GM23338 (cell line): Measurements from ENCODE around the gene TIMM21. TPM values are rescaled to one million over a fixed set of nuclear protein-coding genes. Genes with fewer than 3 reads are reported as not detected.

Source experiments
- ATAC-seq: fragments of 200-7000 bp; cut with Tn5 transposase; 3 replicates; pipeline ENCODE4 v1.9.1; 2020
- DNase-seq: peaks from one replicate; pipeline ENCODE4 v3.0.0-alpha.2; 2015; ENCODE audit warnings: low spot score
- H2AFZ ChIP-seq: fragments of 200-600 bp; sonication (generic); 2 replicates; pipeline ENCODE4 v1.8.0; 2016; ENCODE audit warnings: antibody characterized with exemption, mild to moderate bottlenecking, moderate library complexity
- H3F3A ChIP-seq: fragments of 200-600 bp; sonication (generic); replicated peaks from 2 replicates; pipeline ENCODE4 v1.8.0; 2017; ENCODE audit warnings: antibody characterized with exemption, mixed run types, low read depth
- H3K27ac ChIP-seq: fragments of 200-600 bp; sonication (generic); 2 replicates; pipeline ENCODE4 v1.6.1; 2016; ENCODE audit warnings: low read depth
- H3K27me3 ChIP-seq: fragments of 200-600 bp; sonication (generic); 2 replicates; pipeline ENCODE4 v1.8.0; 2016; ENCODE audit warnings: mild to moderate bottlenecking, mixed run types, moderate library complexity; ENCODE audit not compliant: insufficient read depth
- H3K36me3 ChIP-seq: fragments of 200-600 bp; sonication (generic); 2 replicates; pipeline ENCODE4 v1.8.0; 2016; ENCODE audit warnings: mild to moderate bottlenecking; ENCODE audit not compliant: insufficient read depth
- H3K4me1 ChIP-seq: fragments of 200-600 bp; sonication (generic); 2 replicates; pipeline ENCODE4 v1.8.0; 2016; ENCODE audit warnings: mild to moderate bottlenecking, moderate library complexity; ENCODE audit not compliant: insufficient read depth
- H3K4me2 ChIP-seq: fragments of 200-600 bp; sonication (generic); 2 replicates; pipeline ENCODE4 v1.7.1; 2017; ENCODE audit warnings: mixed run types
- H3K4me3 ChIP-seq: fragments of 200-600 bp; sonication (generic); 2 replicates; pipeline ENCODE4 v1.6.1; 2016; ENCODE audit warnings: mixed run types
- H3K79me2 ChIP-seq: fragments of 200-600 bp; sonication (generic); replicated peaks from 2 replicates; pipeline ENCODE4 v1.8.0; 2017; ENCODE audit warnings: mild to moderate bottlenecking; ENCODE audit not compliant: insufficient read depth
- H3K9me2 ChIP-seq: fragments of 200-600 bp; sonication (generic); 2 replicates; pipeline ENCODE4 v1.8.0; 2017; ENCODE audit not compliant: insufficient read depth
- H4K20me1 ChIP-seq: fragments of 200-600 bp; sonication (generic); replicated peaks from 2 replicates; pipeline ENCODE4 v1.8.0; 2017; ENCODE audit warnings: mild to moderate bottlenecking; ENCODE audit not compliant: insufficient read depth
- H3K27ac Mint-ChIP-seq: 2 replicates; pipeline ENCODE4 v1.8.0; 2020; ENCODE audit warnings: inconsistent platforms, mild to moderate bottlenecking, moderate library complexity, mixed read lengths
- H3K27me3 Mint-ChIP-seq: 3 replicates; pipeline ENCODE4 v1.8.0; 2022; ENCODE audit warnings: low read depth, mild to moderate bottlenecking, moderate library complexity, mixed read lengths, inconsistent platforms; ENCODE audit not compliant: insufficient read depth, poor library complexity
- H3K36me3 Mint-ChIP-seq: 3 replicates; pipeline ENCODE4 v1.8.0; 2021; ENCODE audit warnings: low read depth, mild to moderate bottlenecking, inconsistent platforms, moderate library complexity, mixed read lengths
- H3K4me1 Mint-ChIP-seq: 3 replicates; pipeline ENCODE4 v1.8.0; 2020; ENCODE audit warnings: mild to moderate bottlenecking, inconsistent platforms, mixed read lengths
- H3K4me3 Mint-ChIP-seq: 3 replicates; pipeline ENCODE4 v1.8.0; 2021; ENCODE audit warnings: moderate library complexity, mild to moderate bottlenecking, inconsistent platforms, mixed read lengths
- H3K9me3 Mint-ChIP-seq: 3 replicates; pipeline ENCODE4 v1.8.0; 2020; ENCODE audit warnings: moderate library complexity, mild to moderate bottlenecking, inconsistent platforms, mixed read lengths
- CREB1 ChIP-seq: fragments of 250-450 bp; sonication (Bioruptor Pico); IDR thresholded peaks from 2 replicates; pipeline ENCODE4 v1.5.0; 2020; ENCODE audit warnings: low read depth, mild to moderate bottlenecking, moderate library complexity
- CTCF ChIP-seq, 2 experiments: fragments of 200-600 bp in 1 of 2; sonication (generic) in 1 of 2; conservative IDR thresholded peaks; 2 replicates each; pipeline versions ENCODE4 v1.5.1 to v1.6.1; 2016 to 2017; ENCODE audit warnings: antibody characterized with exemption in 2 of 2, low read depth in 2 of 2, mild to moderate bottlenecking in 2 of 2, moderate library complexity in 1 of 2
- EZH2 ChIP-seq: fragments of 200-600 bp; sonication (generic); IDR thresholded peaks from one replicate; pipeline ENCODE4 v1.8.0; 2017; ENCODE audit warnings: antibody characterized with exemption, mild to moderate bottlenecking, low read depth; ENCODE audit not compliant: unreplicated experiment
- JUNB ChIP-seq: IDR thresholded peaks from one replicate; pipeline ENCODE4 v1.6.1; 2016; ENCODE audit warnings: antibody characterized with exemption; ENCODE audit not compliant: unreplicated experiment
- POLR2AphosphoS5 ChIP-seq: IDR thresholded peaks from 2 replicates; pipeline ENCODE4 v1.6.1; 2016; ENCODE audit warnings: antibody characterized with exemption, low read depth
- REST ChIP-seq: IDR thresholded peaks from one replicate; pipeline ENCODE4 v1.6.1; 2018; ENCODE audit warnings: antibody characterized with exemption; ENCODE audit not compliant: unreplicated experiment
- STAT1 ChIP-seq: IDR thresholded peaks from one replicate; pipeline ENCODE4 v1.6.1; 2016; ENCODE audit warnings: antibody characterized with exemption; ENCODE audit not compliant: unreplicated experiment
- ZNF114 ChIP-seq: fragments of 250-450 bp; sonication (Bioruptor Pico); IDR thresholded peaks from 2 replicates; pipeline ENCODE4 v1.5.0; 2020; ENCODE audit warnings: mild to moderate bottlenecking, moderate library complexity
- polyA plus RNA-seq: library from polyadenylated mRNA; unstranded; fragments of >200 nt; fragmentation: Nextera tagmentation; extraction: Ambion mirVana; gene quantifications from 2 replicates; pipeline ENCODE4 v1.2.1, GENCODE V29; 2016
- total RNA-seq: library from RNA; depleted of rRNA; stranded (reverse); fragments of >200 nt; shearing (Covaris generic); gene quantifications from 2 replicates; pipeline ENCODE4 v1.2.3, GENCODE V29; 2014

The TIMM21 gene
- total and polyA plus RNA-seq, 2 experiments from 2014 or later: 49.2 to 97.6 TPM

- peak overlapping the region; percentile 3; the same call in 1 of the 2 replicates for H3K4me2 ChIP-seq
- DNase-seq (no peak), ATAC-seq (no peak)
- Mint-ChIP-seq H3K36me3 (peaks cover 7% of the 10 kb centered on the region; the same call in 2 of the 3 replicates), H3K4me1 (peaks cover 31% of the 10 kb centered on the region), H3K27ac (no peak overlapping the region), H3K4me3 (no peak overlapping the region), H3K27me3 (peaks cover 4% of the 10 kb centered on the region), H3K9me3 (peaks cover 21% of the 10 kb centered on the region; the same call in 2 of the 3 replicates)
- H3K4me1 ChIP-seq: peaks cover 28% of the 10 kb centered on the region
- H2AFZ ChIP-seq: no peak overlapping the region
- TF ChIP-seq POLR2AphosphoS5: no peak
- no peak for TF ChIP-seq STAT1
- no peak for TF ChIP-seq CREB1
- no peak for TF ChIP-seq REST
- no peak for TF ChIP-seq JUNB
- H3K79me2 ChIP-seq: no peaks in the 10 kb centered on the region
- H3K27ac ChIP-seq: no peak overlapping the region
- H3K36me3 ChIP-seq: peaks cover 6% of the 10 kb centered on the region; the same call in 1 of the 2 replicates
- no peaks in the 10 kb centered on the region for H3F3A ChIP-seq
- H4K20me1 ChIP-seq: no peaks in the 10 kb centered on the region
- H3K27me3 ChIP-seq: no peaks in the 10 kb centered on the region
- H3K4me3 ChIP-seq: no peak overlapping the region
- H3K9me2 ChIP-seq: no peaks in the 10 kb centered on the region
Measured at GRCh38 chr18:74114116-74114515, 34.2 kb upstream of the TIMM21 start.

GRCh38 chr18:74115046-74115445 is 33.3 kb upstream of the TIMM21 start:
- H3K27me3 ChIP-seq: no peaks in the 10 kb centered on the region
- ATAC-seq: no peak; the same call in 2 of the 3 replicates
- no peaks in the 10 kb centered on the region for H3K79me2 ChIP-seq
- DNase-seq: no peak
- H3K4me3 ChIP-seq: no peak overlapping the region
- no peaks in the 10 kb centered on the region for H3K9me2 ChIP-seq
- no peak overlapping the region for H3K27ac ChIP-seq
- 0 out of 2 replicates have a peak overlapping the region, but pooled peaks have one; percentile 3 for H3K4me2 ChIP-seq
- Mint-ChIP-seq H3K4me1 (peaks cover 31% of the 10 kb centered on the region), H3K27me3 (peaks cover 4% of the 10 kb centered on the region), H3K4me3 (no peak overlapping the region), H3K9me3 (peaks cover 16% of the 10 kb centered on the region; the same call in 2 of the 3 replicates), H3K27ac (no peak overlapping the region), H3K36me3 (peaks cover 7% of the 10 kb centered on the region; the same call in 2 of the 3 replicates)
- H2AFZ ChIP-seq: no peak overlapping the region
- TF ChIP-seq POLR2AphosphoS5: no peak
- no peak for TF ChIP-seq CTCF (conservative IDR thresholded peaks at IDR 0.05; ENCODE audit: low read depth in 2 of 2)
- TF ChIP-seq REST: no peak
- TF ChIP-seq ZNF114 (CRISPR knock-in tag): no peak
- TF ChIP-seq EZH2: no peak
- H3F3A ChIP-seq: no peaks in the 10 kb centered on the region
- H4K20me1 ChIP-seq: no peaks in the 10 kb centered on the region
- H3K36me3 ChIP-seq: peaks cover 6% of the 10 kb centered on the region; the same call in 1 of the 2 replicates
- peaks cover 28% of the 10 kb centered on the region for H3K4me1 ChIP-seq
